NCI-H1694 treated with DMSO at 0.1 percent for 48 hours (cell line): ENCODE measurements around the gene CERS6.
A peak's percentile ranks its signal among the peaks of the same experiment; 100 is the strongest.

Experiments
- DNase-seq: peaks from one replicate; lab custom pipeline; 2025; lab: John Stamatoyannopoulos, UW

CERS6 gene

DNA sequence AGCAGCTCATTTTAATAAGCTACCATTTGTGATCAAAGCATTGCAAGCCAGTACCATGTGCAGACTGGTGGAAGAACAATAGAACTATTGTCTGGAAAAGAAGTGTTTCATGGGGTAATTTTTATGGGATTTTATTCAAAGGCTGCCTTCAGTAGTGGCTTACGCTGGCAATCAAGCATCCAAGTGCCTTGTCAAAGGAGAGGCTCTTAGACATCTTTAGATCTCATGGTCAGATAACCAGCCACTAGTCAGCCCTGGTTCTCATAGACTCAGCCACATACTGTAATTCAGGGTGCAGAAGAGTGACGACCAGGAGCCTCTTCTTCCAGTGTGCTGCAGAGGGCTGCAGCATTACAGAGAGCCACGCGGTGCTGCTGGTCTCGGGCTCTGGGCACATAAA, 247.9 kb downstream of the CERS6 start:
- DNase-seq: no peak

DNA sequence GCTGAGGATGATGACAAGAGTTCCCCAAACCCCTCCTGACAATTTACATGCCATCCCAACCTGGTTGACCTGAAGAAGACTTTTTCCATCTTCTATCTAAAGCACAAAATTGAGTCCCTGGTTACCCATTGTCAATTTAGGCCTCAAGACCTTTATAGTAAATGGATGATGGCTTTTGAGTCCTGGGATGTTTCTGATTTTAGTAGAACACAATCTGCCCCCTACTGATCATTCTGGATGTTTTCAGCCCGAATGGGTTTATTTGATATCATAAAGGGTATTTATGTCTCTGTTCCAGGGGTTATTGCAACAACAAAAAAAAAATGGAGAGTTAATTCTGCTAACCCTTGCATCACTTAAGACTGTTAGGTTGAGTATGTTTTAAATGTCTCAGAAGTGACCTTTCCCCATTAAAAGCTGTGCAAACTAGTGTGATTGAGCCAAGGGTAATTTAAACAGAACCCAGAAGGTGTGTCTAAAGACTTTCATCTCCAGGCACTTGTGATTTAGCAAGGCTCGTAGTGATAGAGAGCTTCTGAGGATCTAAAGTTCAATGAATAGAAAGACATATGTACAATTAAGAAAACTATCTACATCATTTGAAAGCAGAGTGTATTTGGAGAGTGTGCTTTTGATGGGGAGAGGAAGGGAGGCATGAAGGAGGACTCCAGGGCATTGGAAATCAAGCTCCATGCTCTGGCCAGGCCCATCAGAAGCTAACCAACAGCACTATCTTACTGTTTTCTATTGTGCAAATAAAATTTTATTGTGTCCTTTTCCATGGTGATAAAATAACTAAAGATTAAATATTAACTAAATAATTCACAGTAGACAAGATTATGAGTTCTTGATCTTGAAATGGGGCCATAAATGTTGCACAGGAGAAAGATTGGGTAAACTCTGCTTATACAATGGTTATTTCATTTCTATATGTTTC, 249.7 kb downstream of the CERS6 start:
- DNase-seq: peak; percentile 47

DNA sequence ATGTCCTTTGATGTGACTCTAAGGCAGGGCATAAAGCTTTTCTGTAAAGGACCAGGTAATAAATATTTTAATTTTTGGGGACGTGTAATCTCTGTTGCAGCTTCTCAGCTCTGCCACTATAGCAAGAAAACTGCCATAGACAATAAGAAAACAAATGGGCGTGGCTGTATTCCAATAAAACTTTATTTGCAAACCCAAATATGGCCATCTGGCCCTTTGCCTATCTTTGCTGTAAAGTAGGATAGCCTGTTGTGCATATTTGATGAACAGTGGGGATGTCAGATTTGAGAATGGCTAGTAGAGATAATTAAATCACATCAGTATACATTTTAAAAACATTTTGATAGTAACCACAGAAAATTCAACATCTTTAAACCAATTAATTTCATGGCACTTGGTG, 250.7 kb downstream of the CERS6 start:
- DNase-seq: no peak

DNA sequence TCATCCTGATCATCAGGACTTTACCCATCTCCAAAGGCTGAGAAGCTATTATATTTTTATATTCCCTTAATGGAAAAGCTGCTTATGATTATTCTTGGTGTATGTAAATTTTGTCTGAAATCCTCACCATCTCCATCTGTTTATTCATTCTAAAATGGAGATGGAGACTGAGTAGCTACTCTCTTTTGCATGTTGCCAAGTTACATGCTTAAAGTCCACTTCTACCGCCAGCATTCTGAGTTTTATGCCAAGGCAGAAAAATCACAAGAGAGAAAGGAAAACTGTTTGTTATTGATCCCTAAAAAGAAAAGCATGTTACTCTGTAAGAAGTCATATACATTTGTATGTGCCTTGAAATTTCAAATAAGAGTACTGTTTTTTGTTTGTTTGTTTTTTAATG, 252.0 kb downstream of the CERS6 start:
- no peak for DNase-seq

DNA sequence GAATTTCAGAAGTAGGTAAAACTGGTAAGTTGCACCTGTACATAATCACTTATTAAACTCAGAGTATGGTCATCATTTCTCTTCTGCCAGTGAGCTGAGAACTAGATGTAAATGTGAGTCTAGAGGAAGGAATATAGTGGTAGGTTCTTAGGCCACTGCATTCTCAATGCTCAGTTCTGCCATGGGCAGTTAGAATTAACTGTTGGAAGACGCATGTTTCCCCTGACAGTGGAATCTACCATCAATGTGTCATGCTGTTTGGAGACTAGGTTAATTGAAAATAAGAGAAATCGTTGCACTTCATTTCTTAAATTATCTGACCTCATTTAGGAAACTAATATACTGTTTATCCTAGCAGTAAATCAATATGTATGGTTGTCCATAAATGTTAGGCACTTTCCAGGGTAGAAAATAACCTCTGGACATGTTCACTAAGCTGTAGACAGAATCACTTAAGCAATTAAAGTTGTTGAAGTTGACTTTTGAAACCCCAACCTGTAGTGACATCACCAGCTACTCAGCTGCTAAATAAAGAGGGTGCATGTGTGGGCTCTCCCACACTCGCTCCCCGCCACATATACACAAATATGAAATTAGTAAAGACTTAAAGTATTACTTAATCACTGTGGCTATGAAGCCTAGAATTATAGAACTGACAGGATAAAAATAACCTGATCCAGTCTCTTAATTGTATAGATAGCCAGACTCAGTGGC, 254.8 kb downstream of the CERS6 start:
- DNase-seq: no peak

DNA sequence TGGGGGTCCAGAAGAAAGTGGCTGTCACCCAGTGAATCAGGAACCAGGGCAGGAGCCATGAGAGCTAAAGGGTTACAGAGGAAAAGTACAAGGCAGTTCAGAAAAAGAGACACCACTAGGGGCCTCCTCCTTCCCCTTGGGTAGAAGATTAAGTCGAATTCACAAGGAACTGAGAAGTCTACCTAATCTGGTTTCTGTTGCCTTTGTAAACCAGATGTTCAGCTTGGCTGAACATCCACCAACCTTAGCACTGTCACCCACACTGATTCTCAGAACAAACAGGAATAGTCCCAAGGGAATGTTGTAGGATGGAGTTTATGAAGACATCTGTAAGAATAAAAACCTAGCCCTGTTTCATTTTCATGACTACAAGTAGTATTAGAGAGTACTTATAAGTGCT, 256.0 kb downstream of the CERS6 start:
- DNase-seq: no peak

DNA sequence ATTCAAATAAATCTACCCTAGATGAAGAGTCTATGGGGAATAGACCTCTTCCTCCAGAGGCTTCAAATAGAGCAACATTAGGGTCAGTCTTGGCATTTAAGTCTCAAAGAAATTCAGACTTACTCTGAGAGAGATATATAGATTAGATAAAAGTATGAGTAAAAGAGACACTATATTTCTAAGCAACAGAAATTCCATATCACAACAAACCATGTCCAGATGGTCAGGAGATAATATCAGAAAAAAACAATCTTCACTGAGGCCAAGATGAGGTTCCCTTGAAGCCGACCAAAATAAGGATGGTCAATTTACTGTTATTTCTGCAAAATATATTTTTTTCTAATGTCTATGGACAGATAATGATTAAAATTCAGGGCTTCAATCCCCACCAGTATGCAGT, 257.3 kb downstream of the CERS6 start:
- DNase-seq: no peak

DNA sequence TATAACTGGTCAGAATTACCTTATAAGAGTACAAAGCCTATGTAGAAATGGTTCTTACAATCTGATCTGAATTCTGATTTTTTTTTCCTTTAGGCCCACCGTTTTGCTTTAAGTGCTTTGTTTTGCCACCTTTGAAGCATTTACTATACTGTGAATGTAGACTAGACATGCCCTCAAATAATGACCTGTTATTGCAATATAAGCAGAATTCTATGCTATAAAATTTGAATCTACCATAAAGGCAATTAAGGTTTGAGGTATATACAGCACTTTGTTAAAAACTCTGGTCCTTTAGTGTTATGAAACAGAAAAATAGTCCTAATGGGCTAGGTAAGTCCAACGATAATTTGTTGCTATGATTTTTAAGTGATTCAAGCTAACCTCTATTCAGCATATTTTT, 259.8 kb downstream of the CERS6 start:
- DNase-seq: no peak

DNA sequence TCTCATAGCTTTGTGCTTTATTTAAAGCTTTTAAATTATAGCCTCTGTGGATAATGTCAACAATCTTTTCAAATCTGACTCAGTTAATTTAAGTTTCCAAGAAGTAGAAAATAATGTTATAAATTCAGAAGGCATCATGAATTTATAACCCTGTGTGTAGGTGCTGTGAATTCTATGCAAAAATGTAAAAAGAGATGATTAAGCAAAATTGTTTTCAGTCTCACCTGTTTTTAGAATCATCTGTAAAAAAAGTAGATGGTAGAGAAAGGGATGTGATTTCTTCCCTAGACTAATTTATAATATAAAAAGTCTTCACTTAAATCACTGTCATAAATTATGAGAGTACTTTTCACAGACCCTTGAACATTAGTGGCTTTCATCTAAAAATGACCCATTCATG, 260.8 kb downstream of the CERS6 start:
- DNase-seq: no peak

DNA sequence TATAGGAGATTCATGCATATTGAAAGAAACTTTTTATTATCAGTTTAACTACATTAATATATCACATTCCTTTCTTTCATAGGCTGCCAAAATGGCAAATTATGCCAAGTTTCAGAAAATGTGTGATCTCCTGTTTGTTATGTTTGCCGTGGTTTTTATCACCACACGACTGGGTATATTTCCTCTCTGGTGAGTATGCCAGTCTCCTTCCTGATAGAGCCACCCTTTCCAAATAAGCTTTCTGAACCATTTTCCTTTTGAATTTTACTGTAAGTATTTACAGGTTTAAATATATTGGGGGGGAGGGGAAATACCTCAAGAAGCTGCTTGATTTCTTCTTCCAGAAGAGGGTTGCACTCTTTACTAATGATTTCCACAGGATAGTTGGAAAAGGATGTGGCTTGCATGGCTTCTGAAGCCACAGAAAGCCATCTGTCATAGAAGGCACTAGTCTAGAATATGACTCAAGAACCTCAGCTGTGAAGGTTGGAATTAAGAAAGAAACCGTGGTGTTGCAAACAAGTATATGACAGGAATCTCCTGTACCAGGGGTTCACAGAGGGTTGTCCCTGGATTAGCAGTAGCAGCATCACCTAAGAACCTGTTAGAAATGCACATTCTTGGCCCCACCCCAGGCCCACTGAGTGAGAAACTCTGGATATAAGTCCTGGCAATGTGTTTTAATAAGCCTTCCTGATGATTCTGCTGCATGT, 261.9 kb downstream of the CERS6 start:
- DNase-seq: no peak

DNA sequence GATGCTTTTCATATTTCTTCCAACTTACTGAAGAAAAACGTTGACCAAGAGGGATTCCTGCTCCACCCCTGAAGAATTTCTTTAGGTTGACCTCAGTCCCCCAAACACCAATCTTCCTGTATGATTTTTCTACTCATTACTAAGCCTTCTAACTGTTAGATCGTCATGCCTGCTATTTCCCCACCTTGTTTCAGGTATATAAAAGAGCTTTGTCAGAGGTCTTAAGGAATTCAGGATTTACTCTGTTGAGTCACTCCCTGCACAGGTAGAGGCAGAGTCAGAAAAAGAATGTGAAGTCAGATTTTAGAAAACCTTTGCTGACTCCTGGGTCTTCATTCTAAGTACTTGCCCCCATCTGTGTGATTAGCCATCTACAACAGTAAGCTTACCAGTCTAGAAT, 262.6 kb downstream of the CERS6 start:
- DNase-seq: no peak

DNA sequence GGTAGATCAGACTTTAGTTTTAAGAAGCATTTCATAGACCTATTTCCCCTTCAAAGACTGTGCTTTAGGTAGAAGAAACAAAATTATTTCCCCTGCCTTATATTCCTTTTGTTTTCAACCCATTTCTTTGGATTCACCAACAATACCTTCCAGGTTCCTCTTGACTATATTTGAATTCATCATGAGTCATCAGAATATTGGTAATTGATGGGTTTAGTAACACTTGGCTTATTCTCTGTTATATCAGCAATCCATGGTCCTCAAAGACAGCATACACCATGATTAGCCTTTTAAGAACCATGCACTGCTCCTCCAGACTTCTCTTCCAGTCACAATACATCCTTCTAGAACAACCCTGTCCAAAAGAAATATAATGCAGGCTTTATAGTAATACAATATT, 263.4 kb downstream of the CERS6 start:
- no peak for DNase-seq

DNA sequence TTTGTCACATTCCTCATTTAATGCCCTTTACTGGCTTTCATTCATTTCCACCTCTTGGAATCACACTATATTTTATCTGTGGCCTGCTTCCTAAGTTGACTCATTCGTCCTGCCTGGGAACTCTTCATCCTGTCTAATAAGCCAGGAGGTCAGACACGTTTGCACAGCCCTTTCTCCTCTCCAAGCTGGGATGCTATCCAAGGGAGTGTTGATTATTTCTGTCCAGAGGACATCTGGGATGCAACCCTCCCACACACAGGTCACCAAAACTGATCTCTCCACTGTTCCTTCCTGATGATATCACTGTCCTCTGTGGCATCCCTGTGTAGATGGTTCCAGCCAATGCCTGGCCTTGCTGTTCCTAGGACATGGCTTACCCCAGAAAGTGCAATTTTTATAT, 266.5 kb downstream of the CERS6 start:
- DNase-seq: no peak

DNA sequence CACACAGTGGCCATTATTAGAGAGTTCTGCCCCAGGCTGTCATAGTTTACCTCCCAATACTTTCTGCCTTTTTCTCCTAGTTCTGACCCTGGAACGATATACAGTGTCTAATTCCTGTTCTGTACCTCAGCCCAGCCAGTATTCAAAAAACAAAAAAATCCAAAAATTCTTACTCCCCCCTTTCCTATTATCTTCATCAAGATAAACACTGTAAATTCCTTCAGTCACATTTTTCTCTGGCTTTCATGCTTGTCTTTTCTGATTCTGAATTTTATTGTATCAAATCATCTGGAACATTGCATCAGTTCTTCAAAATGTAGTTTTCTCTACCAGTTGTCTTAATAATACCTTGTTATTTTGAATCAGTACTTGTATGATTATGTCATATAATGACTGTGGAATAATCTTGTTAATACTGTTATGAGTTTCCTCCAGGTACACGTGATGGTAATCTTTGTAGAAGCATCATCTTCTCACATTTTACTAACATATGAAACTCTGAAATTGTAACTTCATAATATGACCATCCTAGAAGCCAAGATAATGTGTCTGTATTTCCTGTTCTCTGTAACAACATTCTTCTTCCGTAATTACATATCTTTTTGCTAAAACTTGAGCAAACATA, 267.3 kb downstream of the CERS6 start:
- DNase-seq: no peak

DNA sequence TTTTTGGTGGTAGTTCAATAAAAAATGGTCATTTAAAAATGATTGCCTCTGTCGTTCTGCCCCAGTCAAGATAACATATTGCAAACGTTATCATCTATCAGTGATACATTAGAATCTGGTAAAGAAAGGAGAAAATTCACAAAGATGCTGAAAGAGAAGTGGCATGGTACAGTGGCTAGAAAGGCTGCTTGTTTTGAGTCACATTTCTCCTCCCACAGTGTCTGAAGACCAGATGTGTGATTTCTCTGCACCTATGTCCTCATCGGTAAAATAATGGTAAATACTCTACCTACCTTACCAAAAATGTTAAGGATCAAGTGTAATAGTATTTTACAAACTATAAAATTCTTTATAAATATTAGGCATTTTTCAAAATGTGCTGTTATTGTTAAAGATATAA, 270.3 kb downstream of the CERS6 start:
- no peak for DNase-seq

DNA sequence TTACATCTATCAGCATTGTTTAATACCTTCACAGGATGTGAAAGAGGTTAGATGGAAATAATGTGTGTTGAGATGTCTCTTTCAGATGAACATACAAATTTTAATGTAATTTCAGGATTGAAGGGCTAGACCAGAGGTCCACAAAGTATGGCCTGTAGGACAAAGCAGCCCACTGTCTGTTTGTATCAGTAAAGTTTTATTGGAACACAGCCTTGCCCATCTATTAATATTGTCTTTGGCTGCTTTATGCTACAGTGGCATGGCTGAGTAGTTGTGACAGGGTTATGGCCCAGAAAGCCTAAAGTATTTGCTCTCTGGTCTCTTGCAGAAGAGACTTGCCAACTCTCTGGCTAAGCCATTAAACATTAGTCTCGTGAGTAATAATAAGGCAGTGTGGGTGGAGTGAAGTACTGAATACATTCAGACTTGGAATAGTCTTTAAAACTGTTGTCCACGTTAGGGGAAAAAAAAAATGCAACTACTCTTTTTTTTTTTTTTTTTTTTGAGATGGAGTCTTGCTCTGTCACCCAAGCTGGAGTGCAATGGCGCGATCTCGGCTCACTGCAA, 271.9 kb downstream of the CERS6 start:
- DNase-seq: no peak

DNA sequence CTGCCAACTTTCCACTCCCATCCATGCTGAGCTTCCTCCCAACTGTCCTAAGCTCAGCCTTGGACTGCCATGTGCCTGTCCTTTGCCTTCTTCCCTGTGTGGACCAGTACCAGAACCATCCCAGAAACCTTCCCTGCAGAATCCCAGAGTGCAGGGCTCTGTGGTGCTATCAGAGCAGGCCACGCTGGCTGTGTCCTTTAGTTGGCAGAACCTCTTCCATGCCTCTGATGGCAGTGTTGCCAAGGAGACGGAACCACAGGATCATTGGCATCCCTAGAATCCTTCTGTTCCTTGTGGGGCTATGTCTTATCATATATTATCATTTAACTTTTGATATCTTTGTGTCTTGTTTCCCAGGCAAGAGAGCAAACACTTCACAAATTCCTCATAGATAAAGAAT, 273.4 kb downstream of the CERS6 start:
- DNase-seq: no peak

DNA sequence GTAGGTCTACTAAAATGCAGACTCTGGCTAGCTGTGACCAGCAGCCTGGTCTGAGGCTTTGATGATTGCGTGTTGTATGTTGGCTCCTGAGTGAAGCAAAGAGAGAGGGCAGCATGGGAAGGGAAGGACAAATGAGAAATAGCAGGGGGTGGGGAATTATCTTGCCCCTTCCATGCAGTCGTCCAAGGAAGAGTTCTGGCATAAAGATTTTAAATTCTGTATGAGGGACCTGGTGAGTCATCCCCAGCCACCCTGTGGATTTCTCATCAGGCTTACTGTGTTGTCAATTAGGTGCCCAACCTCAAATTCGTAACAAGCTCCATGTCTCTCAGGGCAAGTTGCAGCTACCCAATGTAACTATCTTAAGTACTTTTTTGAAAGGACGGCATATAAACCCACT, 274.3 kb downstream of the CERS6 start:
- DNase-seq: no peak

DNA sequence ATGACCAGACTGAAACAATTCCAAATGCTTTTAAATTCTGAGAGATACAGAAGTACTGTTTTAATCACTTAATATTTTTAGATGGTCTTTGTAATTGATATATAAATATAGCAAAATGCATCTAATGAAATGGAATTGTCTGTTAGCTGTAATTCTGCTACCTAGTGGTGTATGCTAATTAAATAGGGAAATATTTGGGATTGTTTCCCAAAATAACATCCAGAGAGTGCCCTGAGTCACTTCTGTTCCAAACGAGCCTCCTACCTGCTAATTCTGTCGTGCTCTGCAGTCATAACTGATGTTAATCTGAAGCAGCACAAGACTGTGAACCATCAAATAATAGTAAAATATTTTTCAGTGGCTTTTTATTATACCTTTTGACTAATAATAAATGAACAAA, 274.9 kb downstream of the CERS6 start:
- no peak for DNase-seq

DNA sequence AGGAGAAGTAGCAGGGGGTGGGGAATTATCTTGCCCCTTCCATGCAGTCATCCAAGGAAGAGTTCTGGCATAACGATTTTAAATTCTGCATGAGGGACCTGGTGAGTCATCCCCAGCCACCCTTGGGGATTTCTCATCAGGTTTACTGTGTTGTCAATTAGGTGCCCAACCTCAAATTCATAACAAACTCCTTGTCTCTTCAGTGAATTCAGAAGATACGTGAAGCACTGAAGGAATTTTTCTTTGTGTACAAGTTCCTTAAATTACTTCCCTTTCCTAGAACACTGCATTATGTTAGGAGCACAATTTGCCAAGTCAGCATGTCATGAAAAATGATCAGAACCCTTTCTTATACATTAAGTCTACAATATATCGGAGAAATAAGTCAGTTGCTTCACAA, 275.5 kb downstream of the CERS6 start:
- no peak for DNase-seq

DNA sequence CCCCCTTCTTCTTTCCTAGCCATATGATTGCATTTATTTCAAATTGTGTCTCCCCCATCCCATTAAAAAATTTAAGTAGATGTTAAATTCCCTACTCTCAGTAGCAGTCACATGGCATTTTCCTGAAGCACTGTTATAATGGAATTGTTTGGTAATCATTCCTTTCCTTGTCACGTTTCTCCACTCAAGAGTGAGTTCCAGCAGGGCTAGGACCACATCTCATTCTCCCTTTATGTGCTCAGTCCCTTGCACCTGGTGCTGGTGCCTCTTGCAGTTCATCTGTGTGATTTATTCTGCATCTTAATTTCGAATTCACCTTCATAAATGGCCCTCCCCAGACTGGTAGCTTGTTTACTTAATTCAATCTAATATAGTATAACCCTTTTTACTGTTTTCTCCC, 276.0 kb downstream of the CERS6 start:
- DNase-seq: no peak

DNA sequence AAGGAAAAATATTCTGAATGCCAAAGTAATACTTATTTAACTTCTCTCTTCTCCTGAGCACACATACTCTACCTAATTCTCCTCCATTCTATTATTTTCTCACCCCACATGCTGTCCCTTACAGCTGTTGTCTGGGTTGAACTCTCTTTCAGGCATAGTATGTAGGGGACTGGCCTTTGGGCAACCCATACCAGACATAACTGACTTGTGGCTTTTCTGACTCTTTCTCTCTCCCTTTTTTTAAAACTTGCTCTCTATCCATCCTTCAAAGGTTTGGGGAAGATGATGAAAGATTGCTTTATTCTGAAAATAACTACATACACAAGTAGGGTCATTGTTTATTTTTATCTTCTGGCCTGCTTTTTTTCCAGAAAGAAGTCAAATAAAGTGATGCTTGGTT, 276.4 kb downstream of the CERS6 start:
- no peak for DNase-seq
